ENCODE results near the gene CUX1.
"Not testable (repeated sequence)": the region's sequence is repeated elsewhere in the genome, so short reads cannot be mapped to it uniquely, and the experiment has no call there.

CUX1 gene

DNA sequence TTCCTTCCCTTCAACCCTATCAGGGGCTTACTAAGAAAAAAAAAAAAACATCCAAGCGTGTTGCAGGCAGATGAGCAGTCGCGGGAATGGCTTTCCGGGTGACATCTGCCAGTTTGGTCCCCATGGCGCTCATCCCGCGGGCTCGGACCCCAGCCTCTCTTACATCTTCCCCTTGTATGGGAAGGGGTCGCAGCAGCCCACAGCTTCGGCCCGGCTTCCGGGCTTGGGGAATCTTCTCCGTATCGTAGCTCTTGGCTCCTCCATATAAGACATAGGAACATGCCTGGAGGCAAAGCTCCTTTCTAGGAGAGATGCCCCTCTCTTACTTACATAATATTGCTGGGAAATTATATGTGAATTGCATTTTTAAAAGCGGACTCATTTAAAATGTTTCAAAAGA is 99.5 kb downstream of the CUX1 start:
- Histone ChIP-seq H3K27ac (ENCODE audit: low read length) (no peak overlapping the region), H3K36me3 (ENCODE audit: control insufficient read depth in 1 of 2, insufficient read depth in 2 of 2, low read length in 2 of 2) (peaks cover 19 to 21% of the 10 kb centered on the region in 2 donors)

DNA sequence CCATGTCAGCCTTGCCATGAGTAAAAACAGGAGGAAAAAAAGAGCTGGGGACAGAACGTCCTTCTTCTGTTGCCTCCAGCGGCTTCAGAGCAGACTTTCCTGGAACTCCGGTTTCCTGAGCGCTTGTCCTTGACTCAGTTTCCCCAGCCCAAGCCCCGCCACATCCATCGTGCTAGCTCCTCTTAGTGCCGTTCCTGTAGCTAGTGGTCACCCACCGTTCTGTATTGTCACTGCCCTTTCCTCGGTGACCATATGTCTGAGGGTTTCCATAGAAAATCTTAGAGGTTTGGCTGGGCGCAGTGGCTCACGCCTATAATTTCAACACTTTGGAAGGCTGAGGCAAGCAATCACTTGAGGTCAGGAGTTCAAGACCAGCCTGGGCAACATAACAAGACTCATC is 100.1 kb downstream of the CUX1 start:
- no peak overlapping the region for H3K4me3 ChIP-seq (ENCODE audit: low read depth in 1 of 2, low read length in 2 of 2)
- H3K4me1 ChIP-seq (ENCODE audit: control insufficient read depth in 1 of 2, insufficient read depth in 2 of 2, low read length in 2 of 2) = peaks cover 0 to 11% of the 10 kb centered on the region in 2 donors
- H3K36me3 ChIP-seq (ENCODE audit: control insufficient read depth in 1 of 2, insufficient read depth in 2 of 2, low read length in 2 of 2) = peaks cover 19 to 21% of the 10 kb centered on the region in 2 donors
- no peaks in the 10 kb centered on the region for H3K27me3 ChIP-seq (ENCODE audit: low read depth, low read length)
- no peak overlapping the region for H3K27ac ChIP-seq (ENCODE audit: low read length)
- H3K9me3 ChIP-seq (ENCODE audit: control insufficient read depth in 1 of 2, low read length in 2 of 2) = no peaks in the 10 kb centered on the region

More for the DNA sequence above, 99.5 kb downstream of the CUX1 start:
- Histone ChIP-seq H3K4me3 (ENCODE audit: low read depth in 1 of 2, low read length in 2 of 2) (no peak overlapping the region), H3K9me3 (ENCODE audit: control insufficient read depth in 1 of 2, low read length in 2 of 2) (no peaks in the 10 kb centered on the region), H3K4me1 (ENCODE audit: control insufficient read depth in 1 of 2, insufficient read depth in 2 of 2, low read length in 2 of 2) (peaks cover 0 to 15% of the 10 kb centered on the region in 2 donors), H3K27me3 (ENCODE audit: low read depth, low read length) (no peaks in the 10 kb centered on the region)

DNA sequence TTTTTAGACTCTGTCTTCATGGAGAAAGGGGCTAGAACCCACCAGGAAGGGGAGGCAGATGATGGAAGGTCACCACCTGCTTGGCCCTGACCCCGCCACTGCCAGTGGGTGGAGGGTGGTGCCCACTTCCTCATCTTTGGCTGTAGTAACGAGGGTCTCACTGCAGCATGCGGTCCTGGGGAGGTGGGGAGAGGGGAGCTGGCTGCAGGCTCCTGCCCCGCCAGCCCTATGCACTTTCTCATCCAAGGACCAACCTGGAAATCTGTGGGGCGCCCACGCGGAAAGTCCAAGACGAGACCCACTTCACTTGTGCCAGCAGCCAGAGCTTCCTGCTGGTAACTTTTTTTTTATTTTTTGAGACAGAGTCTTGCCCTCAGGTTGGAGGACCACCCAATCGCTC is 101.0 kb downstream of the CUX1 start:
- H3K36me3 ChIP-seq (ENCODE audit: control insufficient read depth in 1 of 2, insufficient read depth in 2 of 2, low read length in 2 of 2) = peaks cover 19 to 21% of the 10 kb centered on the region in 2 donors

DNA sequence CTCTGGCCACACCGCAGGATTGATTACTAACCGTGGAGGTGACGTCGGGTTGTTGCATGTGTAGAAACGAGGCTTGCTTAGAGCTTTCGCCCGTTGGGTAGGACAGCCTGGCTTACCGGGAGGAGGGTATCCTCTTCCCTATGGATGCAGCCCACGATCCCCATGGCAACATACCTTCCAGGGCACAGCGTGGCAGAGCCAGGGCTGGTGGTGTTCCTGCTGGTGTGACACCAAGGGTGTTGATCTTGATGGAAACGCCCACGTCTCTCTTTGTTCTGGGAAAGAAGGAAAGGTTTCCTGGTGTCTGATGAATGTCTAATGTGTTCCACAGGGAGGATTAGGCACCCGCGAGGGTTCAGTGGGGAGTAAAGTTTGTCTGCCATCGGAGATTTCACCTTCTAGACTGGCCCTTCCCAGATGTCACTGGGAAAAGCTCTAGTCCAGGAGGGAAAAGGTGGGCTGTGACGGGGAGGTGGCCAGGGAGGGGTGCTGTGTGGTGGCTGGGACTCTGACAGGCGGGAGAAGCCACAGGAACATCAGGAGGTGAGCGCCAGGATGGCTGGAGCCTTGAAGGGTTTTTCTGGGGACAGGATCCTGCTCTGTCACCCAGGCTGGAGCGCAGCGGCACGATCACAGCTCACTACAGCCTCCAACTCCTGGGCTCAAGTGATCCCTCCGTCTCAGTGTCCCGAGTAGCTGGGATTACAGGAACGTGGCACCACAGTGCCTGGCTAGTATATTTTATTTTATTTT is 102.1 kb downstream of the CUX1 start:
- Histone ChIP-seq H3K36me3 (ENCODE audit: control insufficient read depth in 1 of 2, insufficient read depth in 2 of 2, low read length in 2 of 2) (peaks cover 19 to 21% of the 10 kb centered on the region in 2 donors), H3K4me3 (ENCODE audit: low read depth in 1 of 2, low read length in 2 of 2) (no peak overlapping the region), H3K27me3 (ENCODE audit: low read depth, low read length) (no peaks in the 10 kb centered on the region), H3K9me3 (ENCODE audit: control insufficient read depth in 1 of 2, low read length in 2 of 2) (no peaks in the 10 kb centered on the region), H3K27ac (ENCODE audit: low read length) (no peak overlapping the region), H3K4me1 (ENCODE audit: control insufficient read depth in 1 of 2, insufficient read depth in 2 of 2, low read length in 2 of 2) (peaks cover 5 to 15% of the 10 kb centered on the region in 2 donors)

More for the DNA sequence above, 101.0 kb downstream of the CUX1 start:
- Histone ChIP-seq H3K9me3 (ENCODE audit: control insufficient read depth in 1 of 2, low read length in 2 of 2) (no peaks in the 10 kb centered on the region), H3K4me1 (ENCODE audit: control insufficient read depth in 1 of 2, insufficient read depth in 2 of 2, low read length in 2 of 2) (peaks cover 0 to 12% of the 10 kb centered on the region in 2 donors), H3K27me3 (ENCODE audit: low read depth, low read length) (no peaks in the 10 kb centered on the region), H3K4me3 (ENCODE audit: low read depth in 1 of 2, low read length in 2 of 2) (no peak overlapping the region), H3K27ac (ENCODE audit: low read length) (no peak overlapping the region)

DNA sequence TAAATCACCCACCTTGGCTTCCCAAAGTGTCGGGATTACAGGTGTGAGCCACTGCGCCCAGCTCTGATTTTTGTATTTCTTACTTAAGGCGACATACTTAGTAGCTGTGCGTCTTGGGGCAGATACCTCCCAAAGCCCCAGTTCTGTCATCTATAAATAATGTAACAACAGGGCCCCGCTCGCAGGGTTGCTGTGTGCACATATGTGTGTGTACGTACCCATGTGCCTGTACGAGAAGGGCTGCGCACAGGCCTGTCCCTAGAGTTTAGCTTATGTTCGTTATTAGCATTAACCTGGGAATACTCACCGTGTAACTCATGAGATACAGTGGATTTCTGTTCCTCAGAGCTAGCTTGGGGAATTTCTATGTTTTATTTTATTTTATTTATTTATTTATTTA is 103.6 kb downstream of the CUX1 start:
- Histone ChIP-seq H3K27me3 (ENCODE audit: low read depth, low read length) (no peaks in the 10 kb centered on the region), H3K4me1 (ENCODE audit: control insufficient read depth in 1 of 2, insufficient read depth in 2 of 2, low read length in 2 of 2) (peaks cover 5 to 15% of the 10 kb centered on the region in 2 donors), H3K36me3 (ENCODE audit: control insufficient read depth in 1 of 2, insufficient read depth in 2 of 2, low read length in 2 of 2) (peaks cover 19 to 21% of the 10 kb centered on the region in 2 donors), H3K4me3 (ENCODE audit: low read depth in 1 of 2, low read length in 2 of 2) (no peak overlapping the region), H3K27ac (ENCODE audit: low read length) (no peak overlapping the region), H3K9me3 (ENCODE audit: control insufficient read depth in 1 of 2, low read length in 2 of 2) (no peaks in the 10 kb centered on the region)

DNA sequence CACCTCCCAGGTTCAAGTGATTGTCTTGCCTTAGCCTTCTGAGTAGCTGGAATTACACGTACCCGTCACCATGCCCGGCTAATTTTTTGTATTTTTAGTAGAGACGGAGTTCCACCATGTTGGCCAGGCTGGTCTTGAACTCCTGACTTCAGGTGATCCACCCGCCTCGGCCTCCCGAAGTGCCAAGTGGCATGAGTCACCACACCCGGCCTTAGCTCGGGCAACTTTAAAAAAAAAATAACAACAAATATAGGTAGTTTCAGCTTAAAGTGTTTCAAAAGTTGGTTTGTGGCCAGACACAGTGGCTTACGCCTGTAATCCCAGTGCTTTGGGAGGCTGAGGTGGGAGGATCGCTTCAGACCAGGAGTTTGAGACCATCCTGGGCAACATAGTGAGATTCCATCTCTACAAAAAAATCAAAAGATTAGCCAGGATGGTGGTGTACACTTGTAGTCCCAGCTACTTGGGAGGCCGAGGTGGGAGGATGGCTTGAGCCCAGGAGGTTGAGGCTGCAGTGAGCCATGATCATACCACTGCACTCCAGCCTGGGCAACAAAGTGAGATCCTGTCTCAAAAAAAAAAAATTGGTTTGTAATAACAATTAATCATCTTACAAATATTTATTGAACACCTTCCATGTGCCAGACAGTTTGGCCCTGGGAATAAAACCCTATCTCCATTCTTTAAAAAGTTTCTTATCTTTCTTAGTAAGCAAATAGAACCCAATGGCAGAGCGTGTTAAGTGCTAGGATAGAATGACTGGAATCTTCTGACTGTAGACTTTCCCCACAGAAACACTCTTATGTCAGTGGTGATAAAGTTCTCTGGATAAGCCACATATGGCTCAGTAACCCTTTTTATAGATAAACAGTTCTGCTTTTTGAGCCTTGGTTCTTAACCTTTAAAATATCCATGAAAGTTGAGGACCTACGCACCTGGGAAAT is 104.4 kb downstream of the CUX1 start:
- Histone ChIP-seq H3K4me1 (ENCODE audit: control insufficient read depth in 1 of 2, insufficient read depth in 2 of 2, low read length in 2 of 2) (peaks cover 5 to 15% of the 10 kb centered on the region in 2 donors), H3K36me3 (ENCODE audit: control insufficient read depth in 1 of 2, insufficient read depth in 2 of 2, low read length in 2 of 2) (peaks cover 14 to 16% of the 10 kb centered on the region in 2 donors)
- not testable (repeated sequence) for H3K27ac ChIP-seq (ENCODE audit: low read length); H3K4me3 ChIP-seq (ENCODE audit: low read depth in 1 of 2, low read length in 2 of 2); H3K9me3 ChIP-seq (ENCODE audit: control insufficient read depth in 1 of 2, low read length in 2 of 2); H3K27me3 ChIP-seq (ENCODE audit: low read depth, low read length)

DNA sequence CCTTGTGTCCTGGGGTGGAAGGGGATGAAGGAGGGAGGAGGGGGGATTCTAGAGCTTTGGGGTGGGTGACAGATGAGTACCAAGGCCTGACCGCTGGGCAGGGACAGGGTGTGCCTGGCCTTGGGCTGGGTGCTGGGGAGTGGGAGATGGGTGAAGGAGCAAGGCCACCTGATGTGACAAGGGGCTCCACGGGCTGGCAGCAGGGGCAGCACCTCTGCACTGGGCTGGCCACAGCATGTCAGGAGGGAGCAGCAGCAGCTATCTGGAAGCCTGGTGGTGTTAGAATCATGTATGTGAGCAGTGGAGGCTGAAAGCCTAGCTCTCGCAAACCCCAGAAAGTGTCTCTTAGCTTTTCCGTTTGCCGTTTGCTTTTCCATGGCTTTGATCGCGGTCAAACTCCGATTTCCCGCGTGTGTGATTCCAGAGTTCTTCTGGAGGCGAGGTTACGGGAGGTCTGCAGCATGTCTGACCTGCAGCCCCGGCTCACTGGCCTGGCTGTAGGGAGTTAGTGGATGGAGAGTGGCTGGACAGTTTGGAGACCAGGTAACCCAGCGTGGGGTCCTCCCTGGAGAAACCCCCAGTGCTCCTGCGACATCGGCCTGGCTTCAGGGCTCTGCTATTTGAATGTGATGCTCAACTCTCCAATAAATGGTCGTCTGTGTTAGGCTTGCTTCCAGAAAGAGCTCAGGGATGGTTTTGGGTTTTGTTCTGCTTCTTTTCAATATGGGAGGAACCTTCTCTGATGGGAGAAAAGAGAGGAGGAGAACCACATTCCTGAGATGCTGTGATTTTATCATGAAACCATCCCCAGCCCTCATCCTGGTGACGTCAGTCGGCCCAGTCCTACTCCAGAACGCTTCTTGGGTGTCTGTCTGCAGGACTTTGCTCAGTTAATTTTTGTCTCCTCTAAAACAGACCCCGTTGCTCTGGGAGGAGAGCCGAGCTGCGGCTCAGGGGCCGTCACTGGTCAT is 105.5 kb downstream of the CUX1 start:
- no peak overlapping the region for H3K27ac ChIP-seq (ENCODE audit: low read length)
- no peaks in the 10 kb centered on the region for H3K27me3 ChIP-seq (ENCODE audit: low read depth, low read length)
- peaks cover 5 to 15% of the 10 kb centered on the region in 2 donors for H3K4me1 ChIP-seq (ENCODE audit: control insufficient read depth in 1 of 2, insufficient read depth in 2 of 2, low read length in 2 of 2)
- no peak overlapping the region for H3K4me3 ChIP-seq (ENCODE audit: low read depth in 1 of 2, low read length in 2 of 2)
- peaks cover 7 to 8% of the 10 kb centered on the region in 2 donors for H3K36me3 ChIP-seq (ENCODE audit: control insufficient read depth in 1 of 2, insufficient read depth in 2 of 2, low read length in 2 of 2)
- H3K9me3 ChIP-seq (ENCODE audit: control insufficient read depth in 1 of 2, low read length in 2 of 2) = no peaks in the 10 kb centered on the region

DNA sequence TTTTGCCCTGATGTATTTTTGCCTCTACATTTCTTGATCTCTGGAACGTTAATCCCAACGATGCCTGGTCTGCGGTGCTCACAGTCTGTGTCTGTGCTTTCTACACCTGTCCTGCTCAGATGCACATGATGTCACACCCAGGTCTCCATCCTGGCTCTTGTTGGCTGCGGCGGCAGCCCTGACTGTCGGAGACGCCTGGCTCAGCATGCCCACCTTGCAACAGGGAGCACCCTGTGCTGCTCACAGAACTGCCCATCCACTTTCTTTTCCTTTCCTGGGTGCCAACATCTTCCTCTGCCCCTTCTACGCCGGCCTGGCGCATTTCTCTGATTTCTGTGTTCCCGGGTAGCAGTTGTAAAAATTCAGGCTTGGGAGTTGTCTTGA is 106.2 kb downstream of the CUX1 start:
- peaks cover 5 to 15% of the 10 kb centered on the region in 2 donors for H3K4me1 ChIP-seq (ENCODE audit: control insufficient read depth in 1 of 2, insufficient read depth in 2 of 2, low read length in 2 of 2)
- H3K9me3 ChIP-seq (ENCODE audit: control insufficient read depth in 1 of 2, low read length in 2 of 2) = no peaks in the 10 kb centered on the region
- peak overlapping the region; percentile 35 for H3K27ac ChIP-seq (ENCODE audit: low read length)
- no peaks in the 10 kb centered on the region for H3K27me3 ChIP-seq (ENCODE audit: low read depth, low read length)
- H3K4me3 ChIP-seq (ENCODE audit: low read depth in 1 of 2, low read length in 2 of 2) = no peak overlapping the region
- peaks cover 4 to 5% of the 10 kb centered on the region in 2 donors for H3K36me3 ChIP-seq (ENCODE audit: control insufficient read depth in 1 of 2, insufficient read depth in 2 of 2, low read length in 2 of 2)

DNA sequence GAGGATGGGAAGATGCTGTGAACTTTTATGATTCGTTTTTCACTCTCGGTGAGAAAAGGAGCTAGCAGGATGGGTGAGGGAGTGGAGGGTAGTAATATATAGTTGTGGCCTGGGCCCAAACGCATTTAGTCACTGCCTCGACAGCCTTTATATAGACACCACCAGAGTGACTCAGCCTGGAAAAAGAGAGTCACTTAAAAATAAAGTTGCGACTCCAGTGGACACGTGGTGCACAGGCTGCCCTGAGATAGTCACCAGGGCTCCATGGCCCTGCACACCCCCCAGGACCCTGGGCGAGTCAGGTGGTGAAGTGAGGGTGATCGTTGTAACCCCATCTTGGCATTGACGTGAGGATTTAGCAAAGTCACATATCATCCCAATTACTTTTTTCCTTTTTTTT is 106.7 kb downstream of the CUX1 start:
- H3K9me3 ChIP-seq (ENCODE audit: control insufficient read depth in 1 of 2, low read length in 2 of 2) = no peaks in the 10 kb centered on the region
- peaks cover 5 to 15% of the 10 kb centered on the region in 2 donors for H3K4me1 ChIP-seq (ENCODE audit: control insufficient read depth in 1 of 2, insufficient read depth in 2 of 2, low read length in 2 of 2)
- H3K4me3 ChIP-seq (ENCODE audit: low read depth in 1 of 2, low read length in 2 of 2) = no peak overlapping the region
- H3K36me3 ChIP-seq (ENCODE audit: control insufficient read depth in 1 of 2, insufficient read depth in 2 of 2, low read length in 2 of 2) = peaks cover 4 to 5% of the 10 kb centered on the region in 2 donors
- H3K27me3 ChIP-seq (ENCODE audit: low read depth, low read length) = no peaks in the 10 kb centered on the region
- peak overlapping the region; percentile 35 for H3K27ac ChIP-seq (ENCODE audit: low read length)

DNA sequence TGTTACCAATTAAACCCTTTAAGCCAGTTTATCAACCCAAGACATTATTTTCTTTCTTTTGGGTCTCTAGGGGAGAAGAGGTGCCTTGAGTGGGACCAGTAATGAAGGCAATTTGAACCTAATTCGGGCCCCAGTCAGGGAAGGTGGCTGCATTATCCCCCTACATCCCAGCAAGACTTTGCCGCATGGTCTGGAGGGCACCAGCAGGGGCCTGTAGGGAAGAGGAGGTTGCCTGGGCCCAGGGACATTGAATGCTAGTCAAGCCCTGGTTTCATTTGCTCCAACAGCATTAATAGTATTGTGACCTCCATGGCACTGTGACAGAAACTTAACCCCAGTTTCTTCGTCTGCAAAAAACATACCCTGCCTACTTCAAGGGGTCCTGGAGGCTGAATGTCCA is 108.8 kb downstream of the CUX1 start:
- Histone ChIP-seq H3K4me1 (ENCODE audit: control insufficient read depth in 1 of 2, insufficient read depth in 2 of 2, low read length in 2 of 2) (peaks cover 5 to 15% of the 10 kb centered on the region in 2 donors), H3K9me3 (ENCODE audit: control insufficient read depth in 1 of 2, low read length in 2 of 2) (no peaks in the 10 kb centered on the region), H3K27me3 (ENCODE audit: low read depth, low read length) (no peaks in the 10 kb centered on the region), H3K36me3 (ENCODE audit: control insufficient read depth in 1 of 2, insufficient read depth in 2 of 2, low read length in 2 of 2) (no peaks in the 10 kb centered on the region), H3K27ac (ENCODE audit: low read length) (no peak overlapping the region), H3K4me3 (ENCODE audit: low read depth in 1 of 2, low read length in 2 of 2) (no peak overlapping the region)

All from muscle layer of duodenum (tissue), 2 donors.